Urinary bladder (tissue), 4 donors: Measurements from ENCODE around the gene PRKCH. TPM values are rescaled to one million over a fixed set of nuclear protein-coding genes. Genes with fewer than 3 reads are reported as not detected.

Experiments used
- DNase-seq: peaks from one replicate; pipeline ENCODE4 v3.0.0-alpha.2; 2015; ENCODE audit errors: extremely low spot score
- H3K27ac ChIP-seq: one replicate; pipeline ENCODE4 v1.5.1; 2013; ENCODE audit warnings: low read depth, mild to moderate bottlenecking, moderate library complexity
- H3K36me3 ChIP-seq: one replicate; pipeline ENCODE4 v1.6.1; 2013; ENCODE audit warnings: mild to moderate bottlenecking, moderate library complexity; ENCODE audit not compliant: insufficient read depth
- H3K4me1 ChIP-seq: one replicate; pipeline ENCODE4 v1.6.1; 2013; ENCODE audit warnings: mild to moderate bottlenecking, moderate library complexity; ENCODE audit not compliant: insufficient read depth
- H3K4me3 ChIP-seq: one replicate; pipeline ENCODE4 v1.5.1; 2013; ENCODE audit warnings: low read depth, low read length
- WGBS: extraction: QIAGEN DNeasy Blood & Tissue Kit; methylation state at CpG from one replicate; pipeline ENCODE4 v1.1.7; 2013; 5-methylcytosine and 5-hydroxymethylcytosine counted together
- polyA plus RNA-seq: library from polyadenylated mRNA; stranded (reverse); fragments of 200-250 nt; gene quantifications from one replicate; pipeline ENCODE4 v1.2.3, GENCODE V29; 2013
- total RNA-seq: library from RNA; depleted of rRNA; stranded (reverse); fragments of >200 nt; gene quantifications from one replicate; pipeline ENCODE4 v1.2.3, GENCODE V29; 2014
- donor health status: healthy with polysubstance abuse.
- donor health status: healthy.

PRKCH gene
- total and polyA plus RNA-seq, 2 donors, result 13.3 to 53.6 TPM

GRCh38 chr14:61533513-61534255, 212.3 kb downstream of the PRKCH start:
- 86% methylated on average over 4 of the region's 4 CpGs for WGBS
- Histone ChIP-seq H3K36me3 (no peaks in the 10 kb centered on the region), H3K27ac (no peak overlapping the region), H3K4me1 (peaks cover 3% of the 10 kb centered on the region), H3K4me3 (no peak overlapping the region)
- DNase-seq, result no peak

GRCh38 chr14:61535032-61535431, 213.7 kb downstream of the PRKCH start:
- Histone ChIP-seq H3K4me3 (no peak overlapping the region), H3K36me3 (no peaks in the 10 kb centered on the region), H3K27ac (no peak overlapping the region), H3K4me1 (peaks cover 3% of the 10 kb centered on the region)
- no peak for DNase-seq
- 87% methylated on average over 1 of the region's 1 CpG for WGBS

- H3K4me3 ChIP-seq, result no peak overlapping the region
- WGBS, result 96% methylated on average over 4 of the region's 4 CpGs
Observed at GRCh38 chr14:61535458-61535857, 214.1 kb downstream of the PRKCH start.

GRCh38 chr14:61536661-61537562, 215.5 kb downstream of the PRKCH start:
- DNase-seq, result no peak
- no peaks in the 10 kb centered on the region for H3K36me3 ChIP-seq
- H3K4me3 ChIP-seq, result no peak overlapping the region
- peaks cover 3% of the 10 kb centered on the region for H3K4me1 ChIP-seq
- no peak overlapping the region for H3K27ac ChIP-seq
- WGBS, result 90% methylated on average over 12 of the region's 12 CpGs

More at GRCh38 chr14:61535458-61535857, 214.1 kb downstream of the PRKCH start:
- peaks cover 3% of the 10 kb centered on the region for H3K4me1 ChIP-seq
- no peaks in the 10 kb centered on the region for H3K36me3 ChIP-seq
- DNase-seq, result no peak
- no peak overlapping the region for H3K27ac ChIP-seq

GRCh38 chr14:61537563-61538463, 216.4 kb downstream of the PRKCH start:
- WGBS, result 58% methylated on average over 8 of the region's 8 CpGs
- Histone ChIP-seq H3K4me1 (peaks cover 3% of the 10 kb centered on the region), H3K4me3 (no peak overlapping the region), H3K36me3 (no peaks in the 10 kb centered on the region), H3K27ac (no peak overlapping the region)
- DNase-seq, result no peak

- H3K4me1 ChIP-seq, result peaks cover under 1% of the 10 kb centered on the region
- 74% methylated on average over 5 of the region's 5 CpGs for WGBS
- no peak overlapping the region for H3K4me3 ChIP-seq
- no peaks in the 10 kb centered on the region for H3K36me3 ChIP-seq
- DNase-seq, result no peak
- H3K27ac ChIP-seq, result no peak overlapping the region
Observed at GRCh38 chr14:61538464-61539022, 217.2 kb downstream of the PRKCH start.

- Histone ChIP-seq H3K4me1 (no peaks in the 10 kb centered on the region), H3K36me3 (no peaks in the 10 kb centered on the region), H3K4me3 (no peak overlapping the region), H3K27ac (no peak overlapping the region)
- no peak for DNase-seq
- WGBS, result 93% methylated on average over 5 of the region's 5 CpGs
Observed at GRCh38 chr14:61539631-61540030, 218.3 kb downstream of the PRKCH start.

GRCh38 chr14:61540931-61541330, 219.6 kb downstream of the PRKCH start:
- WGBS, result 90% methylated on average over 7 of the region's 7 CpGs
- H3K27ac ChIP-seq, result no peak overlapping the region
- no peaks in the 10 kb centered on the region for H3K4me1 ChIP-seq
- no peak for DNase-seq
- no peak overlapping the region for H3K4me3 ChIP-seq
- H3K36me3 ChIP-seq, result no peaks in the 10 kb centered on the region

- 59% methylated on average over 8 of the region's 8 CpGs for WGBS
- no peak overlapping the region for H3K4me3 ChIP-seq
- H3K27ac ChIP-seq, result peak overlapping the region; percentile 18
- no peaks in the 10 kb centered on the region for H3K4me1 ChIP-seq
- no peak for DNase-seq
- no peaks in the 10 kb centered on the region for H3K36me3 ChIP-seq
Observed at GRCh38 chr14:61542848-61543790, 221.7 kb downstream of the PRKCH start.

GRCh38 chr14:61543946-61544345, 222.6 kb downstream of the PRKCH start:
- Histone ChIP-seq H3K4me1 (no peaks in the 10 kb centered on the region), H3K36me3 (no peaks in the 10 kb centered on the region), H3K4me3 (no peak overlapping the region), H3K27ac (no peak overlapping the region)
- WGBS, result 94% methylated on average over 7 of the region's 7 CpGs
- no peak for DNase-seq

GRCh38 chr14:61544448-61545330, 223.3 kb downstream of the PRKCH start:
- no peaks in the 10 kb centered on the region for H3K4me1 ChIP-seq
- no peak overlapping the region for H3K27ac ChIP-seq
- H3K4me3 ChIP-seq, result no peak overlapping the region
- no peak for DNase-seq
- H3K36me3 ChIP-seq, result no peaks in the 10 kb centered on the region
- WGBS, result 81% methylated on average over 14 of the region's 14 CpGs
